Activated T-helper 1 cell treated with Interleukin-2 at 50 U/mL for 16 hours (primary cell): ENCODE results near the gene IMMP2L.
"Not testable (repeated sequence)": the region's sequence is repeated elsewhere in the genome, so short reads cannot be mapped to it uniquely, and the experiment has no call there.

ENCODE experiments used
- DNase-seq: peaks from one replicate; pipeline ENCODE4 v3.0.0-alpha.2; 2020; ENCODE audit warnings: low read depth

IMMP2L gene

DNA sequence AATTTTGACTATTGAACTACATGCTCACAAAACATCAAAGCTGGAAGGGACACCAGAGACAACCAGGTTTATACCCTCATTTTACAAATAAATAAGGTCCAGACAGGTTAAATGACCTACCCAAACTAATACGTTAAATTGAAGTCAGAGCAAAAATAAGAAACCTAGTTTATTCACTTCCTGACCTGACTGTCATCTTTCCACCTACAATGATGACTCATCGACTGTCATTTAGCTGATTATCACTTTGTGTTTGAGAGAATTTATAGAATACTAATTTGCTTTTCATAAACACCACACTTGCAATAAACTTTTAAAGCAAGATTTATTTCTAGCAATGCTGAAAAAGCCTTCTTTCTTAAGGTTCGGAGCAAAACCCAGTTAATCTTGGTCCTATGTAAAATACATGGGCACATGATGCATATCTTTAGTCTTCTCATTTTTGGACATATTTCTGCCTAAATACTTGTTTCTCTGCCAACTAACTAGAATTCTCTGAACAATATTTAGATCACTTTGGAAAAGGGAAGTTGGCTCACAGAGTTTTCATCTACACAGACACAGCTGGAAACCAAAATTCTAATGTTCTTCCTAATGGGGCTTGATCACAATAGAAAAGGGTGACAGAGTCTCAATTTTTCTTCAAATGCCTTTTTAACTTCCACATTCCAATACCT, 488.1 kb downstream of the IMMP2L start:
- DNase-seq, result no peak

- not testable (repeated sequence) for DNase-seq
Observed at GRCh38 chr7:111072658-111073057, 489.6 kb downstream of the IMMP2L start.

- no peak for DNase-seq
Observed at GRCh38 chr7:111071556-111071955, 490.7 kb downstream of the IMMP2L start.

- no peak for DNase-seq
Observed at GRCh38 chr7:111068618-111069017, 493.7 kb downstream of the IMMP2L start.

- DNase-seq, result no peak
Observed at GRCh38 chr7:111067682-111068081, 494.6 kb downstream of the IMMP2L start.

DNA sequence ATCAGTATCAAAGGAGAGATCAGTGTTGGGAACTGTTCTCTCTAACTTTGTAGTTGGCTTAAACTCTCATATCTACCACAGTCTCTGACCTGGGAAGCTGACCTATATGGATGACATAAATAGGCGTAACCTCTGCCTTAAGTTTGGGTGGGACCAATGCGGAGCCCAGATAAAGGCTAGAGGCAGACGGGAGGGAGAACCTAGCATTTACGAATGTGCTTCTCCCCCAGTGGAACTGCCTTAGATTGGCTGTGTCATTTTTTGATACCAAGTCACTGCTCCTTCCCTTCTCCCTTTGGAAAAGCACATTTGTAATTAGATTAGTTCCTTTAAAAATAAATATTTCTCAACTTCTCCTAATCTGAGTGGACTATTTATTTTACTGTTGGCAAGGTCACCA, 495.0 kb downstream of the IMMP2L start:
- no peak for DNase-seq

GRCh38 chr7:111063166-111063565, 499.1 kb downstream of the IMMP2L start:
- no peak for DNase-seq

GRCh38 chr7:111059833-111060232, 502.5 kb downstream of the IMMP2L start:
- no peak for DNase-seq

GRCh38 chr7:111057066-111057465, 505.2 kb downstream of the IMMP2L start:
- no peak for DNase-seq

- no peak for DNase-seq
Observed at GRCh38 chr7:111056371-111056770, 505.9 kb downstream of the IMMP2L start.

DNA sequence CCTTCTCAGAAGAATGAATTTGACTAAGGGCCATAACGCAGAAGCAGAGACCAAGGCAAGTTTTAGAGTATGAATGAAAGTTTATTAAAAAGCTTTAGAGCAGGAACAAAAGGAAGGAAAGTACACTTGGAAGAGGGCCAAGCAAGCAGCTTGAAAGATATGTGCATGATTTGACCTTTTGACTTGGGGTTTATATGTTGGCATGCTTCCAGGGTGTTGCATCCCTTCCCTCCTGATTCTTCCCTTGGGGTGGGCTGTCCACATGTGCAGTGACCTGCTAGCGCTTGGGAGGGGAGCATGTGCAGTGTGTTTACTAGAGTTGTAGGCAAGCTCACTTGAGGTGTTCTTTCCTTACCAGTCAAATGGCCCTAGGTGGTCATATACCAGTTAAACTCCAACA, 509.3 kb downstream of the IMMP2L start:
- no peak for DNase-seq

DNA sequence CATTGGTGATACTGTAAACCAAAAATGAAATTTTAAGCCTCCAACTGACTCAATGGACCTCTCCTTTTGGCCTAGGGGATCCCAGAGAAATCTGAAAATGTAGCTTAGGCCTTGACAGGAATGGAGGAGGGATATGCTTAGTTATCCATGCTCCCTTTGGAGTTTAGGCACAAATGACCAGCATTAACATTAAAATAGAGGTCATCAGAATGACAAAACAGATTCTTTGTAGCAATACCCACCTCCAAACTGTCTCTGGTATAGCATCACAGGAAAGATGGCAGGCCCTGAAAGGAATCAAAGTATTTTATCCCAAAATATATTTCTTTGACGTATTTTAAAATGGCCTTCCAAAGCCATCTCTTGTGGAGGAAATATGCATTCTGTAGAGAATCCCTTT, 510.5 kb downstream of the IMMP2L start:
- DNase-seq, result no peak

DNA sequence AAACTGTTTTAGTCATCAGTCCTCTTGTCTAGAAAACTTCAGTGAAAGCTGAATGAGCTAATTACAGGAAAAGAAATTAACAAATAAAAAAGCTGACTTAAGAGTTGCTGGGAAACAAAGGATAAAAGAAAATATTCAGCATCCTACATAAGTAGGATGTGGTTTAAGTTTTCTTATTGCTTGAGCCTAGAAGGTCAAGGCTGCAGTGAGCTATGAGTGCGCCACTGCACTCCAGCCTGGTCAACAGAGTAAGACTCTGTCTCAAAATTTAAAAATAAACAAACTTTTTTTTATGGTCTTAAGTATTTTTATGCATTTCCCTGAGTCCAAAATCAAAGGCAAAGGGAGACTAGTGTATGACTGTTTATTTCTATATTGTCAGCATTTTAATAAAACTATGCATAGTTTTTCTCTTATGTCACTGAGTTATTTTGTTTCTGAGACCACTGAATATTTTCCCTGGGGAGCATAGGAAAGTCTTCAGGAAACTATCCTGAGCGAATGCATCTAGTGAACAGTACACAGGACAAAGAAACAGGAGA, 511.3 kb downstream of the IMMP2L start:
- DNase-seq, result no peak

- no peak for DNase-seq
Observed at GRCh38 chr7:111049971-111050680, 512.2 kb downstream of the IMMP2L start.

DNA sequence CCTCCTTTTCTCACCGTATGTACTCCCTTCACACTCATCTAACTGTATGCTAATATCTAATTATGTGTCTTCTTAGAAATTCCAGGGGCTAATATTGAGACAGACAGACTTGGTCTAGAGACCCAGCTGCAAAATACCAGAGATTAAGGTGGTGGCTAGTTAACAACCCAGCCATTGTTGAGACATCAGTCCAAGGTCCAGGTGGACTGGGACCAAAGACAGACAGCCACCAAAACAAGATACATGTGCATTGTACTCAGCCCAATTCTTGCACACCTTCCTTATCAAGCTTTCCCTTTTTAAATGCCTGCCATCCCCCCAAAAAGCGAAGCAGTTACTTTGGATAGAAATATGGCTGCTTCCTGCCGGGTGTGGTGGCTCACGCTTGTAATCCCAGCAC, 514.7 kb downstream of the IMMP2L start:
- DNase-seq, result no peak

GRCh38 chr7:111045449-111045848, 516.8 kb downstream of the IMMP2L start:
- DNase-seq, result no peak

- DNase-seq, result no peak
Observed at GRCh38 chr7:111043561-111043960, 518.7 kb downstream of the IMMP2L start.

DNA sequence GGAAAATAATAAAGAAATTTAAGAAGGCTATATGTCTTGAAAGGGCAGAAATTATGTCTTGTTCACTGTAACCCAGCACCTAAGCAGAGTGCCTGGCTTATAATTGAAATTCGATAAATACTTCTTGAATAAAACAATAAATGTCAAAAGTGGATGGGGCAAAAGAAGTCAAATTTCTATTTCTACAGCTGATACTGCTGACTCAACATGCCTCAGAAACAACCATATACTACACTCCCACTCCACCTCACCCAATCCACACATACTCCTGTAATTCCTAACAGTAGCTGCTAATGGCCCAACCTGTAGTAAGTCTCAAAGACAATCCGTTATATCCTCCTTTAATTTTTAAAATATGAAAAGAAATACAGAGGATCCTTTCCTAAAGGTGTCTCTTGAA, 519.5 kb downstream of the IMMP2L start:
- DNase-seq, result no peak

GRCh38 chr7:111041577-111041976, 520.7 kb downstream of the IMMP2L start:
- DNase-seq, result no peak

DNA sequence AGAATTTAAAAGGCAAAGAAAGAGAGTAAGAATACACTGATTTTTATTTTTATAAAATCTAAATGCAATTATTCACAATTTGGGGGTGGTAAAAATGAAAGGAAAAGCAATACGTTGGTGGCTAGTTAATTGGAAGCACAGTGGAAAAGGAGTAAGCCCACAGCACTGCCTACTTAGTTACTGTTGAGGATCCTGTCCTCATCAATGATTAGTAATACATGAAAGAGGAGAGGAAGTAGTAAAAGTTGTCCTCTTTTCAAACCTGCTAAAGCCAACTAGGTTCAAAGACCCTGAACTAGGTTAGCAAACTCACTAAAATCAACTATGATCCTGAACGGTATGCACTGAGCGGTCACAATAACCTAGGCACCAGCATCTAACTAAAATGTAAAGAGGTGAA, 524.1 kb downstream of the IMMP2L start:
- no peak for DNase-seq

DNA sequence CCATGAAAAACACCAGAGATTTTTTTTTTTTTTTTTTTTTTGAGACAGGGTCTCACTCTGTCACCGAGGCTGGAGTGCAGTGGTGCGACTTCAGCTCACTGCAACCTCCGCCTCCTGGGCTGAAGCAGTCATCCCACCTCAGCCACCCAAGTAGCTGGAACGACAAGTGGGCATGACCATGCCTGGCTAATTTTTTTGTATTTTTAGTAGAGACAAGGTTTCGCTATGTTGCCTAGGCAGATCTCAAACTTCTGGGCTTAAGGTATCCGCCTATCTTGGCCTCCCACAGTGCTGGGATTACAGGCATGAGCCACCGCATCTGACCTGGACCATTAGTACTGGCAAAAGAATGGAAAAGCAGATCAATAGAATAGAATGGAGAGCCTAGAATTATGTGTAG, 530.4 kb downstream of the IMMP2L start:
- no peak for DNase-seq

GRCh38 chr7:111030336-111030735, 532.0 kb downstream of the IMMP2L start:
- DNase-seq, result no peak

GRCh38 chr7:111029574-111030251, 532.6 kb downstream of the IMMP2L start:
- DNase-seq, result no peak
